Activated B cell treated with CpG ODN at 0.5 μM for 24 hours (primary cell): ENCODE measurements around the gene C1orf52. TPM values are rescaled to one million over a fixed set of nuclear protein-coding genes. Genes with fewer than 3 reads are reported as not detected.

ENCODE experiments used
- ATAC-seq: fragments of 200-7000 bp; cut with Tn5 transposase; one replicate; pipeline ENCODE4 v1.10.0; 2021; ENCODE audit warnings: low read depth, mild to moderate bottlenecking, moderate library complexity
- CTCF ChIA-PET: fragments of 350-600 bp; sonication (Branson Sonifier 250); formaldehyde crosslinking; loops from one replicate; lab custom pipeline; 2021; ENCODE audit warnings: antibody characterized with exemption; lab: Charles Lee
- POLR2A ChIA-PET: fragments of 350-600 bp; sonication (Branson Sonifier 250); formaldehyde crosslinking; loops from one replicate; lab custom pipeline; 2021; ENCODE audit warnings: antibody characterized with exemption; lab: Charles Lee
- DNase-seq: peaks from one replicate; pipeline ENCODE4 v3.0.0; 2022
- H3K27ac Mint-ChIP-seq: one replicate; pipeline ENCODE4 v1.8.0; 2020; ENCODE audit warnings: mixed read lengths
- H3K27me3 Mint-ChIP-seq: one replicate; pipeline ENCODE4 v1.8.0; 2021; ENCODE audit warnings: mixed read lengths
- H3K36me3 Mint-ChIP-seq: one replicate; pipeline ENCODE4 v1.8.0; 2021; ENCODE audit warnings: low read depth, mixed read lengths
- H3K4me1 Mint-ChIP-seq: one replicate; pipeline ENCODE4 v1.8.0; 2021; ENCODE audit warnings: mixed read lengths
- H3K4me3 Mint-ChIP-seq: one replicate; pipeline ENCODE4 v1.8.0; 2020; ENCODE audit warnings: mild to moderate bottlenecking, mixed read lengths
- H3K9me3 Mint-ChIP-seq: one replicate; pipeline ENCODE4 v1.8.0; 2020; ENCODE audit warnings: mixed read lengths
- intact Hi-C: fragments of 100-400 bp; cut with micrococcal nuclease; formaldehyde crosslinking; loops from one replicate; pipeline ENCODE4 v1.15.1; 2024
- total RNA-seq: library from RNA; stranded (reverse); gene quantifications from 2 replicates; pipeline ENCODE4 v1.2.3, GENCODE V29; 2022
- TF ChIP-seq, protein P1 (sequence below): fragments of 200-600 bp; IDR thresholded peaks from one replicate; pipeline ENCODE4 v1.8.0; 2022; ENCODE audit warnings: antibody characterized with exemption, mild to moderate bottlenecking

Gene C1orf52
- total RNA-seq, 1 donor from 2014 or later: 31.4 TPM

- no peak for DNase-seq
- no peak overlapping the region for H3K27ac Mint-ChIP-seq
- POLR2A ChIA-PET: no interaction called here
- intact Hi-C loops: no loop called here
- CTCF ChIA-PET: interaction anchor here (1.4 kb wide), 1 partner anchor 285 kb away, joined by 3 read pairs; no protein-coding TSS in a partner anchor
- H3K9me3 Mint-ChIP-seq: no peaks in the 10 kb centered on the region
- H3K4me3 Mint-ChIP-seq: no peak overlapping the region
- TF ChIP-seq, protein P1, sequence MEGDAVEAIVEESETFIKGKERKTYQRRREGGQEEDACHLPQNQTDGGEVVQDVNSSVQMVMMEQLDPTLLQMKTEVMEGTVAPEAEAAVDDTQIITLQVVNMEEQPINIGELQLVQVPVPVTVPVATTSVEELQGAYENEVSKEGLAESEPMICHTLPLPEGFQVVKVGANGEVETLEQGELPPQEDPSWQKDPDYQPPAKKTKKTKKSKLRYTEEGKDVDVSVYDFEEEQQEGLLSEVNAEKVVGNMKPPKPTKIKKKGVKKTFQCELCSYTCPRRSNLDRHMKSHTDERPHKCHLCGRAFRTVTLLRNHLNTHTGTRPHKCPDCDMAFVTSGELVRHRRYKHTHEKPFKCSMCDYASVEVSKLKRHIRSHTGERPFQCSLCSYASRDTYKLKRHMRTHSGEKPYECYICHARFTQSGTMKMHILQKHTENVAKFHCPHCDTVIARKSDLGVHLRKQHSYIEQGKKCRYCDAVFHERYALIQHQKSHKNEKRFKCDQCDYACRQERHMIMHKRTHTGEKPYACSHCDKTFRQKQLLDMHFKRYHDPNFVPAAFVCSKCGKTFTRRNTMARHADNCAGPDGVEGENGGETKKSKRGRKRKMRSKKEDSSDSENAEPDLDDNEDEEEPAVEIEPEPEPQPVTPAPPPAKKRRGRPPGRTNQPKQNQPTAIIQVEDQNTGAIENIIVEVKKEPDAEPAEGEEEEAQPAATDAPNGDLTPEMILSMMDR: no peak
- H3K36me3 Mint-ChIP-seq: no peaks in the 10 kb centered on the region
- no peak for ATAC-seq
- no peaks in the 10 kb centered on the region for H3K4me1 Mint-ChIP-seq
- peaks cover 8% of the 10 kb centered on the region for H3K27me3 Mint-ChIP-seq
These were observed 29.8 kb downstream of the C1orf52 start for GRCh38 chr1:85229574-85230097.

DNA sequence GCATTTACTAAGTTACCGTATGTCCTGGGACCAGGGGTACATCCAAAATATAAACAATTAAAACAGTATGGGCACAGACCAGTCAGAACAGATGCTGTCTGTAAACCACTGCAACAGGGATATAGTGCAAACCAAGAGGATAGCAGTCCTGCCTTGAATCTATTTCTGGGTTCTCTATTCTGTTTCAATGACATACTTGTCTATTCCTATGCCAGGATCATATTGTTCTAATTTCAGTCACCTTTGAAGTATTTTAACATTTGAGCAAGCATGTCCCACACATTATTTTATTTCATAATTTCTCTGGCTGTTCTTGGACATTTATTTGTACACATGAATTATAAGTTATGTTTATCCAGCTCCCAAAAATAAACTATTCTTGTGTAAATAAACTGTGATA lies 30.5 kb downstream of the C1orf52 start:
- ChIA-PET CTCF (interaction anchor here (1.1 kb wide), 1 partner anchor 26 kb away, joined by 5 read pairs; no protein-coding TSS in a partner anchor), POLR2A (interaction anchor here (0.6 kb wide), 1 partner anchor 318 kb away, joined by 7 read pairs; no protein-coding TSS in a partner anchor)
- TF ChIP-seq, protein P1: no peak
- peaks cover 6% of the 10 kb centered on the region for H3K27me3 Mint-ChIP-seq
- H3K4me3 Mint-ChIP-seq: no peak overlapping the region
- no peak for ATAC-seq
- no peaks in the 10 kb centered on the region for H3K4me1 Mint-ChIP-seq
- H3K9me3 Mint-ChIP-seq: no peaks in the 10 kb centered on the region
- H3K27ac Mint-ChIP-seq: no peak overlapping the region
- no peaks in the 10 kb centered on the region for H3K36me3 Mint-ChIP-seq
- DNase-seq: no peak
- intact Hi-C loops: no loop called here

- intact Hi-C loops: no loop called here
- TF ChIP-seq, protein P1: no peak
- Mint-ChIP-seq H3K4me3 (no peak overlapping the region), H3K36me3 (no peaks in the 10 kb centered on the region), H3K27me3 (peaks cover 6% of the 10 kb centered on the region), H3K9me3 (no peaks in the 10 kb centered on the region), H3K27ac (no peak overlapping the region), H3K4me1 (no peaks in the 10 kb centered on the region)
- no peak for ATAC-seq
- CTCF ChIA-PET: no interaction called here
- POLR2A ChIA-PET: no interaction called here
- DNase-seq: no peak
These were observed 33.7 kb downstream of the C1orf52 start for GRCh38 chr1:85225624-85226380.

GRCh38 chr1:85224734-85225623 lies 34.5 kb downstream of the C1orf52 start:
- Mint-ChIP-seq H3K4me3 (no peak overlapping the region), H3K9me3 (no peaks in the 10 kb centered on the region), H3K36me3 (no peaks in the 10 kb centered on the region), H3K4me1 (no peaks in the 10 kb centered on the region), H3K27me3 (peaks cover 9% of the 10 kb centered on the region), H3K27ac (no peak overlapping the region)
- DNase-seq: no peak
- no peak for ATAC-seq
- intact Hi-C loops: no loop called here
- TF ChIP-seq, protein P1: no peak
- POLR2A ChIA-PET: no interaction called here
- CTCF ChIA-PET: no interaction called here

DNA sequence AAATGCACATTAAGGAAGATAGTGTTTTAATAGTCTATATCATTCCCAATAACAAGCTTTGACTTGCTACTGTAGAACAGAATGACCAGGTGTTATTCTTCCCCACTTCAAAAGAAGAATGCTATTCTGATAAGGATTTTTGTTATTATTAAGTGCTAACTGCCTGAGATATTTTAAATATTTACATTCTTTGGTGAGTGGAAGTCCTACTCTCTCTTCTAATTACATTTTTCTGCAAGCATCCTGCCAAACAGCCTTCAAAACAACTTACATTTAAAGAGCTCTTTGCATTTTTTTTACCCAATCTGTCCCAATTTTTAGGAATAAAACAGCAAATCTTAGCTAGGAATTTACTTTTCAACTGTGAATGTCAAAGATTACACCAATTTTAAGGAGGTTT lies 35.2 kb downstream of the C1orf52 start:
- no peaks in the 10 kb centered on the region for H3K4me1 Mint-ChIP-seq
- TF ChIP-seq, protein P1: no peak
- ChIA-PET POLR2A (no interaction called here), CTCF (no interaction called here)
- DNase-seq (no peak), ATAC-seq (no peak)
- H3K36me3 Mint-ChIP-seq: no peaks in the 10 kb centered on the region
- H3K9me3 Mint-ChIP-seq: no peaks in the 10 kb centered on the region
- no peak overlapping the region for H3K27ac Mint-ChIP-seq
- peaks cover 9% of the 10 kb centered on the region for H3K27me3 Mint-ChIP-seq
- intact Hi-C loops: no loop called here
- no peak overlapping the region for H3K4me3 Mint-ChIP-seq
